ENCODE measurements around the gene TSPAN19. TPM values are rescaled to one million over a fixed set of nuclear protein-coding genes. Genes with fewer than 3 reads are reported as not detected.

The TSPAN19 gene
- total RNA-seq, 1 experiment from 2014 or later, result 0.32 TPM

DNA sequence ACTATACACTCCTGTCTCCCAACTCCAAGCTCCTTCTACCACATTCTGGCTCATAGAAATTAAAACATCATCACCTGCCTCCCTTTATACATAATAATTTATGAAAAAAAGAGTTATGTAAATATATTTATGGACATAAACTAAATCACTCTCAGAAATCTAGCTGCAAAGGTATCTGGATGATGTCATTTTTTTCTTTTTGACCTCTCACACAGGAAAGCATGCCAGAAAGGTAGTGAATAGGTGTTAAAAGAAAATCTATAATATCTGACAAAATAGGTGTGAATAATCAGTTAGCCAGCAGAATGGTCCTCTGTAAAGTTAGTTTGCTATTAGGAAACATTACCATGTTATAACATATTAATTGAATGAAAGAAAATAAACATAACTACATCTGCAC, 7.8 kb upstream of the TSPAN19 start:
- TF ChIP-seq ZFX (IDR thresholded peaks at IDR 0.05) (no peak), ELF1 (IDR thresholded peaks at IDR 0.05; ENCODE audit: borderline replicate concordance, low read depth) (no peak), POLR2AphosphoS5 (IDR thresholded peaks at IDR 0.05; ENCODE audit: low read depth, low read length) (no peak), EGR1 (IDR thresholded peaks at IDR 0.05; ENCODE audit: low read depth) (no peak), RAD21 (IDR thresholded peaks at IDR 0.05; ENCODE audit: low read depth) (no peak), JUND (IDR thresholded peaks at IDR 0.05) (no peak), SIN3A (IDR thresholded peaks at IDR 0.05; ENCODE audit: low read depth) (no peak), CEBPB (IDR thresholded peaks at IDR 0.05; ENCODE audit: low read depth) (no peak), TCF7L2 (IDR thresholded peaks at IDR 0.05; ENCODE audit: borderline replicate concordance, extremely low read depth, insufficient read depth, insufficient read length) (no peak), CBX3 (IDR thresholded peaks at IDR 0.05; ENCODE audit: low read depth) (no peak), SP1 (IDR thresholded peaks at IDR 0.05; ENCODE audit: low read depth) (no peak), POLR2A (IDR thresholded peaks at IDR 0.05; ENCODE audit: borderline replicate concordance, extremely low read depth, insufficient read depth, insufficient read length) (no peak), EZH2 (IDR thresholded peaks at IDR 0.05) (no peak), ZNF274 (IDR thresholded peaks at IDR 0.05; ENCODE audit: low read depth, low read length) (no peak), SRF (IDR thresholded peaks at IDR 0.05; ENCODE audit: low read depth) (no peak)
- TF ChIP-seq, protein P1, sequence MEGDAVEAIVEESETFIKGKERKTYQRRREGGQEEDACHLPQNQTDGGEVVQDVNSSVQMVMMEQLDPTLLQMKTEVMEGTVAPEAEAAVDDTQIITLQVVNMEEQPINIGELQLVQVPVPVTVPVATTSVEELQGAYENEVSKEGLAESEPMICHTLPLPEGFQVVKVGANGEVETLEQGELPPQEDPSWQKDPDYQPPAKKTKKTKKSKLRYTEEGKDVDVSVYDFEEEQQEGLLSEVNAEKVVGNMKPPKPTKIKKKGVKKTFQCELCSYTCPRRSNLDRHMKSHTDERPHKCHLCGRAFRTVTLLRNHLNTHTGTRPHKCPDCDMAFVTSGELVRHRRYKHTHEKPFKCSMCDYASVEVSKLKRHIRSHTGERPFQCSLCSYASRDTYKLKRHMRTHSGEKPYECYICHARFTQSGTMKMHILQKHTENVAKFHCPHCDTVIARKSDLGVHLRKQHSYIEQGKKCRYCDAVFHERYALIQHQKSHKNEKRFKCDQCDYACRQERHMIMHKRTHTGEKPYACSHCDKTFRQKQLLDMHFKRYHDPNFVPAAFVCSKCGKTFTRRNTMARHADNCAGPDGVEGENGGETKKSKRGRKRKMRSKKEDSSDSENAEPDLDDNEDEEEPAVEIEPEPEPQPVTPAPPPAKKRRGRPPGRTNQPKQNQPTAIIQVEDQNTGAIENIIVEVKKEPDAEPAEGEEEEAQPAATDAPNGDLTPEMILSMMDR (IDR thresholded peaks at IDR 0.05 in 2 of 3, conservative IDR thresholded peaks at IDR 0.05 in 1 of 3; ENCODE audit: borderline replicate concordance in 1 of 3, insufficient read depth in 1 of 3, low read depth in 2 of 3, low read length in 2 of 3), result no peak
- TF ChIP-seq, protein P2, sequence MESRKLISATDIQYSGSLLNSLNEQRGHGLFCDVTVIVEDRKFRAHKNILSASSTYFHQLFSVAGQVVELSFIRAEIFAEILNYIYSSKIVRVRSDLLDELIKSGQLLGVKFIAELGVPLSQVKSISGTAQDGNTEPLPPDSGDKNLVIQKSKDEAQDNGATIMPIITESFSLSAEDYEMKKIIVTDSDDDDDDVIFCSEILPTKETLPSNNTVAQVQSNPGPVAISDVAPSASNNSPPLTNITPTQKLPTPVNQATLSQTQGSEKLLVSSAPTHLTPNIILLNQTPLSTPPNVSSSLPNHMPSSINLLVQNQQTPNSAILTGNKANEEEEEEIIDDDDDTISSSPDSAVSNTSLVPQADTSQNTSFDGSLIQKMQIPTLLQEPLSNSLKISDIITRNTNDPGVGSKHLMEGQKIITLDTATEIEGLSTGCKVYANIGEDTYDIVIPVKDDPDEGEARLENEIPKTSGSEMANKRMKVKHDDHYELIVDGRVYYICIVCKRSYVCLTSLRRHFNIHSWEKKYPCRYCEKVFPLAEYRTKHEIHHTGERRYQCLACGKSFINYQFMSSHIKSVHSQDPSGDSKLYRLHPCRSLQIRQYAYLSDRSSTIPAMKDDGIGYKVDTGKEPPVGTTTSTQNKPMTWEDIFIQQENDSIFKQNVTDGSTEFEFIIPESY (IDR thresholded peaks at IDR 0.05; ENCODE audit: extremely low read depth, insufficient replicate concordance, low read length), result no peak
- TF ChIP-seq, protein P3, sequence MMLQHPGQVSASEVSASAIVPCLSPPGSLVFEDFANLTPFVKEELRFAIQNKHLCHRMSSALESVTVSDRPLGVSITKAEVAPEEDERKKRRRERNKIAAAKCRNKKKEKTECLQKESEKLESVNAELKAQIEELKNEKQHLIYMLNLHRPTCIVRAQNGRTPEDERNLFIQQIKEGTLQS (IDR thresholded peaks at IDR 0.05), result no peak
- H3K9me2 ChIP-seq (ENCODE audit: insufficient read depth), result no peaks in the 10 kb centered on the region

More for the DNA sequence above, 7.8 kb upstream of the TSPAN19 start:
- Histone ChIP-seq H3K9ac (ENCODE audit: low read length) (no peak overlapping the region), H4K20me1 (ENCODE audit: insufficient read depth) (no peaks in the 10 kb centered on the region), H3K9me3 (ENCODE audit: control insufficient read depth in 1 of 2, insufficient read depth in 1 of 2, low read depth in 1 of 2, low read length in 2 of 2) (no peaks in the 10 kb centered on the region), H3K27ac (ENCODE audit: low read depth, low read length) (no peak overlapping the region), H3K4me1 (ENCODE audit: control insufficient read depth in 1 of 2, insufficient read depth in 2 of 2, low read length in 2 of 2) (no peaks in the 10 kb centered on the region), H2AFZ (ENCODE audit: low read depth, low read length, poor library complexity, severe bottlenecking) (no peak overlapping the region), H3K79me2 (ENCODE audit: insufficient read depth, low read length) (no peaks in the 10 kb centered on the region), H3K27me3 (ENCODE audit: insufficient read depth, low read length) (no peaks in the 10 kb centered on the region), H3K36me3 (ENCODE audit: control insufficient read depth in 1 of 2, insufficient read depth in 2 of 2, low read length in 2 of 2) (no peaks in the 10 kb centered on the region), H3K4me2 (ENCODE audit: low read length) (no peak overlapping the region), H3K4me3 (replicated peaks in 1 of 2; ENCODE audit: low read depth in 1 of 2, low read length in 2 of 2) (no peak overlapping the region)
- ChIA-PET CTCF (interaction anchor here (2.1 kb wide), 1 partner anchor 15 kb away, joined by 11 read pairs; no protein-coding TSS in a partner anchor), POLR2A (no interaction called here), RAD21 (ENCODE audit: low non-redundant PET in 1 of 2, low total read pairs in 2 of 2, uncharacterized antibody in 2 of 2, unreplicated experiment in 2 of 2) (no interaction called here)
- DNase-seq (ENCODE audit: low read depth, low spot score) (no peak), ATAC-seq (no peak)
- no TSS peak for BruUV-seq (replicated peaks)
- intact Hi-C loops (cut with micrococcal nuclease), result no loop called here
